GM23338 (cell line): Measurements from ENCODE around the gene MAPK11. TPM values are rescaled to one million over a fixed set of nuclear protein-coding genes. Genes with fewer than 3 reads are reported as not detected.

Source experiments
- ATAC-seq: fragments of 200-7000 bp; cut with Tn5 transposase; 3 replicates; pipeline ENCODE4 v1.9.1; 2020
- DNase-seq: peaks from one replicate; pipeline ENCODE4 v3.0.0-alpha.2; 2015; ENCODE audit warnings: low spot score
- H2AFZ ChIP-seq: fragments of 200-600 bp; sonication (generic); 2 replicates; pipeline ENCODE4 v1.8.0; 2016; ENCODE audit warnings: antibody characterized with exemption, mild to moderate bottlenecking, moderate library complexity
- H3F3A ChIP-seq: fragments of 200-600 bp; sonication (generic); replicated peaks from 2 replicates; pipeline ENCODE4 v1.8.0; 2017; ENCODE audit warnings: antibody characterized with exemption, mixed run types, low read depth
- H3K27ac ChIP-seq: fragments of 200-600 bp; sonication (generic); 2 replicates; pipeline ENCODE4 v1.6.1; 2016; ENCODE audit warnings: low read depth
- H3K27me3 ChIP-seq: fragments of 200-600 bp; sonication (generic); 2 replicates; pipeline ENCODE4 v1.8.0; 2016; ENCODE audit warnings: mild to moderate bottlenecking, mixed run types, moderate library complexity; ENCODE audit not compliant: insufficient read depth
- H3K36me3 ChIP-seq: fragments of 200-600 bp; sonication (generic); 2 replicates; pipeline ENCODE4 v1.8.0; 2016; ENCODE audit warnings: mild to moderate bottlenecking; ENCODE audit not compliant: insufficient read depth
- H3K4me1 ChIP-seq: fragments of 200-600 bp; sonication (generic); 2 replicates; pipeline ENCODE4 v1.8.0; 2016; ENCODE audit warnings: mild to moderate bottlenecking, moderate library complexity; ENCODE audit not compliant: insufficient read depth
- H3K4me2 ChIP-seq: fragments of 200-600 bp; sonication (generic); 2 replicates; pipeline ENCODE4 v1.7.1; 2017; ENCODE audit warnings: mixed run types
- H3K4me3 ChIP-seq: fragments of 200-600 bp; sonication (generic); 2 replicates; pipeline ENCODE4 v1.6.1; 2016; ENCODE audit warnings: mixed run types
- H3K79me2 ChIP-seq: fragments of 200-600 bp; sonication (generic); replicated peaks from 2 replicates; pipeline ENCODE4 v1.8.0; 2017; ENCODE audit warnings: mild to moderate bottlenecking; ENCODE audit not compliant: insufficient read depth
- H3K9me2 ChIP-seq: fragments of 200-600 bp; sonication (generic); 2 replicates; pipeline ENCODE4 v1.8.0; 2017; ENCODE audit not compliant: insufficient read depth
- H4K20me1 ChIP-seq: fragments of 200-600 bp; sonication (generic); replicated peaks from 2 replicates; pipeline ENCODE4 v1.8.0; 2017; ENCODE audit warnings: mild to moderate bottlenecking; ENCODE audit not compliant: insufficient read depth
- H3K27ac Mint-ChIP-seq: 2 replicates; pipeline ENCODE4 v1.8.0; 2020; ENCODE audit warnings: inconsistent platforms, mild to moderate bottlenecking, moderate library complexity, mixed read lengths
- H3K27me3 Mint-ChIP-seq: 3 replicates; pipeline ENCODE4 v1.8.0; 2022; ENCODE audit warnings: low read depth, mild to moderate bottlenecking, moderate library complexity, mixed read lengths, inconsistent platforms; ENCODE audit not compliant: insufficient read depth, poor library complexity
- H3K36me3 Mint-ChIP-seq: 3 replicates; pipeline ENCODE4 v1.8.0; 2021; ENCODE audit warnings: low read depth, mild to moderate bottlenecking, inconsistent platforms, moderate library complexity, mixed read lengths
- H3K4me1 Mint-ChIP-seq: 3 replicates; pipeline ENCODE4 v1.8.0; 2020; ENCODE audit warnings: mild to moderate bottlenecking, inconsistent platforms, mixed read lengths
- H3K4me3 Mint-ChIP-seq: 3 replicates; pipeline ENCODE4 v1.8.0; 2021; ENCODE audit warnings: moderate library complexity, mild to moderate bottlenecking, inconsistent platforms, mixed read lengths
- H3K9me3 Mint-ChIP-seq: 3 replicates; pipeline ENCODE4 v1.8.0; 2020; ENCODE audit warnings: moderate library complexity, mild to moderate bottlenecking, inconsistent platforms, mixed read lengths
- CREB1 ChIP-seq: fragments of 250-450 bp; sonication (Bioruptor Pico); IDR thresholded peaks from 2 replicates; pipeline ENCODE4 v1.5.0; 2020; ENCODE audit warnings: low read depth, mild to moderate bottlenecking, moderate library complexity
- EZH2 ChIP-seq: fragments of 200-600 bp; sonication (generic); IDR thresholded peaks from one replicate; pipeline ENCODE4 v1.8.0; 2017; ENCODE audit warnings: antibody characterized with exemption, mild to moderate bottlenecking, low read depth; ENCODE audit not compliant: unreplicated experiment
- EZH2phosphoT487 ChIP-seq: fragments of 200-600 bp; sonication (generic); IDR thresholded peaks from one replicate; pipeline ENCODE4 v1.8.1; 2018; ENCODE audit warnings: antibody characterized with exemption; ENCODE audit not compliant: unreplicated experiment
- POLR2AphosphoS5 ChIP-seq: IDR thresholded peaks from 2 replicates; pipeline ENCODE4 v1.6.1; 2016; ENCODE audit warnings: antibody characterized with exemption, low read depth
- REST ChIP-seq: IDR thresholded peaks from one replicate; pipeline ENCODE4 v1.6.1; 2018; ENCODE audit warnings: antibody characterized with exemption; ENCODE audit not compliant: unreplicated experiment
- STAT1 ChIP-seq: IDR thresholded peaks from one replicate; pipeline ENCODE4 v1.6.1; 2016; ENCODE audit warnings: antibody characterized with exemption; ENCODE audit not compliant: unreplicated experiment
- ZNF114 ChIP-seq: fragments of 250-450 bp; sonication (Bioruptor Pico); IDR thresholded peaks from 2 replicates; pipeline ENCODE4 v1.5.0; 2020; ENCODE audit warnings: mild to moderate bottlenecking, moderate library complexity
- ZNF331 ChIP-seq: fragments of 250-450 bp; sonication (Bioruptor Pico); IDR thresholded peaks from 2 replicates; pipeline ENCODE4 v1.5.0; 2020; ENCODE audit warnings: low read depth, mild to moderate bottlenecking, moderate library complexity
- polyA plus RNA-seq: library from polyadenylated mRNA; unstranded; fragments of >200 nt; fragmentation: Nextera tagmentation; extraction: Ambion mirVana; gene quantifications from 2 replicates; pipeline ENCODE4 v1.2.1, GENCODE V29; 2016
- total RNA-seq: library from RNA; depleted of rRNA; stranded (reverse); fragments of >200 nt; shearing (Covaris generic); gene quantifications from 2 replicates; pipeline ENCODE4 v1.2.3, GENCODE V29; 2014
- TF ChIP-seq, protein P1 (sequence below), 2 experiments: fragments of 200-600 bp in 1 of 2; sonication (generic) in 1 of 2; conservative IDR thresholded peaks; 2 replicates each; pipeline versions ENCODE4 v1.5.1 to v1.6.1; 2016 to 2017; ENCODE audit warnings: antibody characterized with exemption in 2 of 2, low read depth in 2 of 2, mild to moderate bottlenecking in 2 of 2, moderate library complexity in 1 of 2

MAPK11 gene
- total and polyA plus RNA-seq, 2 experiments from 2014 or later = 0.34 to 1.9 TPM

DNA sequence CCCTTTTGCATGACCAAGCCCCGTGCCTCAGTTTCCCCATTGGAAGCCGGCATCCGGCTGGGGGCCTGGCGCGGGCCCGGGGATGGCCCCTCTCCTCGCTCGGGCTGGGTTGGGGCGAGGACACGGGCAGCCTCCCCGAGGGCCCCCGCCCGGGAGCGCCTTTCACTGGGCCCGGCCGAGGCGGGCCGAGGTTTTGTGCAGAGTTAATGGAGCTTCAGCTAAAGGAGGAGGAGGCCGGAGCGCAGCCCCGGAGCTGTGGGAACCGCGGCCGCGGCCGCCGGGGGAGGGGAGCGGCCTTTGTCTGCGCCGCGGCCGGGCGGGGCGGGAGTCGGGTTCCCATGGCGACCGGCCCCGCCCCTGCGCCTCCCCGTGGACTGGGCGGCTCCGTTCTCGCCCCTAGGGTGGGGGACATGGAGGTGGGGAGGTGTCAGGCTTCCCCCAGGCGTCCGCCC is 1.4 kb upstream of the MAPK11 start:
- Histone ChIP-seq H3K79me2 (no peaks in the 10 kb centered on the region), H3K9me2 (no peaks in the 10 kb centered on the region), H4K20me1 (no peaks in the 10 kb centered on the region; the same call in 1 of the 2 replicates), H3K27me3 (peaks cover 54% of the 10 kb centered on the region), H3F3A (peaks cover 8% of the 10 kb centered on the region; the same call in 1 of the 2 replicates), H3K4me2 (peak overlapping the region; percentile 86), H2AFZ (no peak overlapping the region), H3K36me3 (0 out of 2 replicates have a peak, but pooled peaks cover 2% of the 10 kb centered on the region), H3K4me3 (peak overlapping the region; percentile 63), H3K27ac (no peak overlapping the region), H3K4me1 (peaks cover 6% of the 10 kb centered on the region; the same call in 1 of the 2 replicates)
- peak; percentile 69 for DNase-seq
- Mint-ChIP-seq H3K27ac (no peak overlapping the region), H3K36me3 (peaks cover 26% of the 10 kb centered on the region), H3K9me3 (peaks cover 12% of the 10 kb centered on the region), H3K27me3 (peaks cover 36% of the 10 kb centered on the region), H3K4me3 (no peak overlapping the region), H3K4me1 (peaks cover 4% of the 10 kb centered on the region; the same call in 1 of the 3 replicates)
- ATAC-seq = peak; percentile 48
- TF ChIP-seq EZH2phosphoT487 = no peak
- peak; percentile 45 for TF ChIP-seq EZH2

GRCh38 chr22:50270666-50271394 is 650 bp upstream of the MAPK11 start:
- H3K4me2 ChIP-seq = peak overlapping the region; percentile 86
- H3K27ac Mint-ChIP-seq = no peak overlapping the region
- peaks cover 6% of the 10 kb centered on the region; the same call in 1 of the 2 replicates for H3K4me1 ChIP-seq
- peaks cover 8% of the 10 kb centered on the region; the same call in 1 of the 2 replicates for H3F3A ChIP-seq
- H3K79me2 ChIP-seq = no peaks in the 10 kb centered on the region
- H3K27me3 ChIP-seq = peaks cover 61% of the 10 kb centered on the region
- peaks cover 40% of the 10 kb centered on the region for H3K27me3 Mint-ChIP-seq
- no peaks in the 10 kb centered on the region for H3K36me3 ChIP-seq
- H4K20me1 ChIP-seq = no peaks in the 10 kb centered on the region; the same call in 1 of the 2 replicates
- peak; percentile 55 for ATAC-seq
- peaks cover 4% of the 10 kb centered on the region for H3K9me3 Mint-ChIP-seq
- peak overlapping the region; percentile 57 for H3K4me3 Mint-ChIP-seq
- H3K4me1 Mint-ChIP-seq = peaks cover 4% of the 10 kb centered on the region; the same call in 1 of the 3 replicates
- H3K9me2 ChIP-seq = no peaks in the 10 kb centered on the region
- DNase-seq = peak; percentile 92
- H2AFZ ChIP-seq = no peak overlapping the region
- H3K27ac ChIP-seq = no peak overlapping the region
- peak overlapping the region; percentile 63 for H3K4me3 ChIP-seq
- peaks cover 19% of the 10 kb centered on the region for H3K36me3 Mint-ChIP-seq
- peak; percentile 60 for TF ChIP-seq EZH2
- no peak for TF ChIP-seq STAT1
- no peak for TF ChIP-seq ZNF331
- TF ChIP-seq ZNF114 (CRISPR knock-in tag) = no peak
- TF ChIP-seq POLR2AphosphoS5 = no peak
- TF ChIP-seq REST = peak; percentile 94
- TF ChIP-seq, protein P1, sequence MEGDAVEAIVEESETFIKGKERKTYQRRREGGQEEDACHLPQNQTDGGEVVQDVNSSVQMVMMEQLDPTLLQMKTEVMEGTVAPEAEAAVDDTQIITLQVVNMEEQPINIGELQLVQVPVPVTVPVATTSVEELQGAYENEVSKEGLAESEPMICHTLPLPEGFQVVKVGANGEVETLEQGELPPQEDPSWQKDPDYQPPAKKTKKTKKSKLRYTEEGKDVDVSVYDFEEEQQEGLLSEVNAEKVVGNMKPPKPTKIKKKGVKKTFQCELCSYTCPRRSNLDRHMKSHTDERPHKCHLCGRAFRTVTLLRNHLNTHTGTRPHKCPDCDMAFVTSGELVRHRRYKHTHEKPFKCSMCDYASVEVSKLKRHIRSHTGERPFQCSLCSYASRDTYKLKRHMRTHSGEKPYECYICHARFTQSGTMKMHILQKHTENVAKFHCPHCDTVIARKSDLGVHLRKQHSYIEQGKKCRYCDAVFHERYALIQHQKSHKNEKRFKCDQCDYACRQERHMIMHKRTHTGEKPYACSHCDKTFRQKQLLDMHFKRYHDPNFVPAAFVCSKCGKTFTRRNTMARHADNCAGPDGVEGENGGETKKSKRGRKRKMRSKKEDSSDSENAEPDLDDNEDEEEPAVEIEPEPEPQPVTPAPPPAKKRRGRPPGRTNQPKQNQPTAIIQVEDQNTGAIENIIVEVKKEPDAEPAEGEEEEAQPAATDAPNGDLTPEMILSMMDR (conservative IDR thresholded peaks at IDR 0.05; ENCODE audit: low read depth in 2 of 2) = no peak
- TF ChIP-seq CREB1 (CRISPR knock-in tag) = no peak
